OCI-LY1 (cell line): ENCODE results near the gene SLCO4A1.

Experiments used
- H2AFZ ChIP-seq: fragments of 200-600 bp; sonication (generic), shearing (Covaris generic); 2 replicates; pipeline ENCODE4 v1.6.0; 2014; ENCODE audit warnings: antibody characterized with exemption, mild to moderate bottlenecking, low read length
- H3F3A ChIP-seq: fragments of 200-600 bp; sonication (generic), shearing (Covaris generic); 2 replicates; pipeline ENCODE4 v1.6.0; 2014; ENCODE audit warnings: mild to moderate bottlenecking, antibody characterized with exemption, low read length, moderate library complexity; ENCODE audit not compliant: insufficient read depth
- H3K27ac ChIP-seq: fragments of 200-600 bp; sonication (generic); 2 replicates; pipeline ENCODE4 v1.5.1; 2014; ENCODE audit warnings: low read length, mixed run types, mild to moderate bottlenecking, low read depth; ENCODE audit not compliant: poor library complexity, severe bottlenecking
- H3K27me3 ChIP-seq: fragments of 200-600 bp; sonication (generic); 2 replicates; pipeline ENCODE4 v1.6.0; 2014; ENCODE audit warnings: antibody characterized with exemption, mild to moderate bottlenecking, low read length, moderate library complexity; ENCODE audit not compliant: insufficient read depth
- H3K36me3 ChIP-seq: fragments of 200-600 bp; sonication (generic); 2 replicates; pipeline ENCODE4 v1.6.1; 2014; ENCODE audit warnings: mild to moderate bottlenecking, antibody characterized with exemption, low read length, moderate library complexity, mixed read lengths; ENCODE audit not compliant: insufficient read depth
- H3K4me1 ChIP-seq: fragments of 200-600 bp; sonication (generic); 2 replicates; pipeline ENCODE4 v1.5.1; 2014; ENCODE audit warnings: mild to moderate bottlenecking, low read length, moderate library complexity; ENCODE audit not compliant: insufficient read depth, severe bottlenecking
- H3K4me2 ChIP-seq: fragments of 200-600 bp; sonication (generic), shearing (Covaris generic); 2 replicates; pipeline ENCODE4 v1.6.1; 2014; ENCODE audit warnings: low read length
- H3K4me3 ChIP-seq: fragments of 200-600 bp; sonication (generic); 2 replicates; pipeline ENCODE4 v1.5.1; 2014; ENCODE audit warnings: low read length, low read depth, mild to moderate bottlenecking, mixed read lengths; ENCODE audit not compliant: poor library complexity, severe bottlenecking
- H3K79me2 ChIP-seq: fragments of 200-600 bp; shearing (Covaris generic); 2 replicates; pipeline ENCODE4 v1.6.1; 2016; ENCODE audit warnings: mixed run types, low read length, mixed read lengths; ENCODE audit not compliant: insufficient read depth
- H3K9ac ChIP-seq: fragments of 200-600 bp; sonication (generic), shearing (Covaris generic); 2 replicates; pipeline ENCODE4 v1.6.1; 2014; ENCODE audit warnings: mild to moderate bottlenecking, low read length, mixed read lengths
- H3K9me2 ChIP-seq: fragments of 200-600 bp; sonication (generic), shearing (Covaris generic); 2 replicates; pipeline ENCODE4 v1.6.1; 2014; ENCODE audit warnings: low read depth, mild to moderate bottlenecking, low read length, mixed read lengths
- H3K9me3 ChIP-seq: fragments of 200-600 bp; shearing (Covaris generic); 2 replicates; pipeline ENCODE4 v1.6.1; 2014; ENCODE audit warnings: low read length, mixed read lengths
- H4K20me1 ChIP-seq: fragments of 200-600 bp; sonication (generic), shearing (Covaris generic); 2 replicates; pipeline ENCODE4 v1.6.0; 2016; ENCODE audit warnings: mild to moderate bottlenecking, low read length; ENCODE audit not compliant: insufficient read depth
- EZH2 ChIP-seq: fragments of 200-600 bp; sonication (generic), shearing (Covaris generic); IDR thresholded peaks from 2 replicates; pipeline ENCODE4 v1.8.0; 2017; ENCODE audit warnings: borderline replicate concordance, mixed run types, mild to moderate bottlenecking, antibody characterized with exemption, low read length, moderate library complexity, mixed read lengths
- TF ChIP-seq, protein P1 (sequence below): fragments of 200-600 bp; sonication (generic), shearing (Covaris generic); IDR thresholded peaks from 2 replicates; pipeline ENCODE4 v1.5.1; 2017; ENCODE audit warnings: mild to moderate bottlenecking, antibody characterized with exemption, low read length, moderate library complexity, mixed read lengths

Gene SLCO4A1

DNA sequence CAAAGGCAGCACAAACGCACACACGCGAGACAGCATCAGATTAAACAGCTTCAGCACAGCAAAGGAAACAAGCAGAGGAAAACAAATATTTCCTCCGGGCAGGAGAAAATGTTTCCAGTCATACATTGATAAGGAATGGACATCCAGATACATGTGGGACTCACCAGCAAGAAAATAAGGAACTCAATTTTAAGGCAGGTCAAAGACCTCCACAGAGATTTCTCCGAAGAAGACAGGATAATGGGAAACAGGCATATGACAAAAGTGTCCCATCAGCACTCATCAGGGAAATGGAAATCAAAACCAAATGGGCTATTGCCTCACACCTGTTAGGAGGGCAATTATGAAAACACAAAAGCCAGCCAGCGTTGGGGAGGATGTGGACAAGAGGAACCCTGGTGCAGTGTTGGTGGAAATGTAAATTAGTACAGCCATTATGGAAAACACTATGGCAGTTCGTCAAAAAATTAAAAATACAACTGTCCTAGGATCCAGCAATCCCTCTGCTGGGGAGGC lies 9.7 kb upstream of the SLCO4A1 start:
- H4K20me1 ChIP-seq = no peaks in the 10 kb centered on the region
- no peaks in the 10 kb centered on the region for H3K9me2 ChIP-seq
- H3K9me3 ChIP-seq = no peaks in the 10 kb centered on the region
- H3F3A ChIP-seq = no peaks in the 10 kb centered on the region
- TF ChIP-seq, protein P1, sequence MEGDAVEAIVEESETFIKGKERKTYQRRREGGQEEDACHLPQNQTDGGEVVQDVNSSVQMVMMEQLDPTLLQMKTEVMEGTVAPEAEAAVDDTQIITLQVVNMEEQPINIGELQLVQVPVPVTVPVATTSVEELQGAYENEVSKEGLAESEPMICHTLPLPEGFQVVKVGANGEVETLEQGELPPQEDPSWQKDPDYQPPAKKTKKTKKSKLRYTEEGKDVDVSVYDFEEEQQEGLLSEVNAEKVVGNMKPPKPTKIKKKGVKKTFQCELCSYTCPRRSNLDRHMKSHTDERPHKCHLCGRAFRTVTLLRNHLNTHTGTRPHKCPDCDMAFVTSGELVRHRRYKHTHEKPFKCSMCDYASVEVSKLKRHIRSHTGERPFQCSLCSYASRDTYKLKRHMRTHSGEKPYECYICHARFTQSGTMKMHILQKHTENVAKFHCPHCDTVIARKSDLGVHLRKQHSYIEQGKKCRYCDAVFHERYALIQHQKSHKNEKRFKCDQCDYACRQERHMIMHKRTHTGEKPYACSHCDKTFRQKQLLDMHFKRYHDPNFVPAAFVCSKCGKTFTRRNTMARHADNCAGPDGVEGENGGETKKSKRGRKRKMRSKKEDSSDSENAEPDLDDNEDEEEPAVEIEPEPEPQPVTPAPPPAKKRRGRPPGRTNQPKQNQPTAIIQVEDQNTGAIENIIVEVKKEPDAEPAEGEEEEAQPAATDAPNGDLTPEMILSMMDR = no peak
- no peak for TF ChIP-seq EZH2
- H3K27me3 ChIP-seq = peaks cover 4% of the 10 kb centered on the region; the same call in 1 of the 2 replicates
- H3K4me3 ChIP-seq = no peak overlapping the region
- no peak overlapping the region for H3K4me2 ChIP-seq
- H2AFZ ChIP-seq = no peak overlapping the region
- H3K4me1 ChIP-seq = peaks cover 7% of the 10 kb centered on the region
- H3K79me2 ChIP-seq = no peaks in the 10 kb centered on the region
- H3K27ac ChIP-seq = no peak overlapping the region
- H3K9ac ChIP-seq = no peak overlapping the region
- no peaks in the 10 kb centered on the region for H3K36me3 ChIP-seq

- Histone ChIP-seq H3K36me3 (no peaks in the 10 kb centered on the region), H3K27ac (no peak overlapping the region), H3F3A (no peaks in the 10 kb centered on the region), H3K9ac (no peak overlapping the region), H3K9me2 (no peaks in the 10 kb centered on the region), H4K20me1 (no peaks in the 10 kb centered on the region), H3K4me1 (no peaks in the 10 kb centered on the region), H3K4me3 (no peak overlapping the region), H3K27me3 (peaks cover 4% of the 10 kb centered on the region; the same call in 1 of the 2 replicates), H3K4me2 (no peak overlapping the region), H3K9me3 (no peaks in the 10 kb centered on the region), H3K79me2 (no peaks in the 10 kb centered on the region), H2AFZ (no peak overlapping the region)
- TF ChIP-seq, protein P1 = no peak
- TF ChIP-seq EZH2 = no peak
Observed at GRCh38 chr20:62633598-62634329, 8.5 kb upstream of the SLCO4A1 start.

GRCh38 chr20:62634330-62634967 lies 7.9 kb upstream of the SLCO4A1 start:
- H3F3A ChIP-seq = no peaks in the 10 kb centered on the region
- peaks cover 4% of the 10 kb centered on the region; the same call in 1 of the 2 replicates for H3K27me3 ChIP-seq
- H3K36me3 ChIP-seq = no peaks in the 10 kb centered on the region
- TF ChIP-seq EZH2 = no peak
- TF ChIP-seq, protein P1 = no peak
- no peak overlapping the region for H2AFZ ChIP-seq
- H3K9me3 ChIP-seq = no peaks in the 10 kb centered on the region
- no peak overlapping the region for H3K27ac ChIP-seq
- no peaks in the 10 kb centered on the region for H3K79me2 ChIP-seq
- H3K4me3 ChIP-seq = no peak overlapping the region
- no peak overlapping the region for H3K4me2 ChIP-seq
- H3K9me2 ChIP-seq = no peaks in the 10 kb centered on the region
- H3K4me1 ChIP-seq = no peaks in the 10 kb centered on the region
- no peak overlapping the region for H3K9ac ChIP-seq
- H4K20me1 ChIP-seq = no peaks in the 10 kb centered on the region
